WI38 (cell line): ENCODE data around the gene ANAPC15.

Source experiments
- H3K4me3 ChIP-seq: 2 replicates; pipeline ENCODE4 v1.5.1; 2011; ENCODE audit warnings: low read depth, mild to moderate bottlenecking, control low read depth, low read length
- TF ChIP-seq, protein P1 (sequence below): IDR thresholded peaks from 2 replicates; pipeline ENCODE4 v1.5.1; 2012; ENCODE audit warnings: low read depth, mild to moderate bottlenecking, control low read depth, low read length

The ANAPC15 gene

DNA sequence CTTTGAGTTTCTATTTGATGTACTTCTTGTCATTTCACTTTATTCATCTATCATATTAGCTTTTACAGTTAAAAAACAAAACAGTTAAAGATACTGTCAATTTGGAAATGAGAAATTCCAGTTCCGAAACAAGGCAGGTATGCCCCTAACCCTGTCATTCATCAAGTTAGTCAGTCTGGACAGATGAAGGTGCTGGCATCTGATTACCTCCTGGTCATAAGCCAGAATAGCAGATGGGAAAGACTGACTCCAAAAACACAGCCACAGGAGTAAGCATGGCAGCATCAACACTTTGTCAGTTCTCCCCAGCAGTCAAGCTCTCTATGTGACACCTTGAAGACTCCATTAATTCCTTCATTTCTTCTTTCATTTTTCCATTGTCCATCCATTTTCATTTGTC lies 27.5 kb downstream of the ANAPC15 start:
- TF ChIP-seq, protein P1, sequence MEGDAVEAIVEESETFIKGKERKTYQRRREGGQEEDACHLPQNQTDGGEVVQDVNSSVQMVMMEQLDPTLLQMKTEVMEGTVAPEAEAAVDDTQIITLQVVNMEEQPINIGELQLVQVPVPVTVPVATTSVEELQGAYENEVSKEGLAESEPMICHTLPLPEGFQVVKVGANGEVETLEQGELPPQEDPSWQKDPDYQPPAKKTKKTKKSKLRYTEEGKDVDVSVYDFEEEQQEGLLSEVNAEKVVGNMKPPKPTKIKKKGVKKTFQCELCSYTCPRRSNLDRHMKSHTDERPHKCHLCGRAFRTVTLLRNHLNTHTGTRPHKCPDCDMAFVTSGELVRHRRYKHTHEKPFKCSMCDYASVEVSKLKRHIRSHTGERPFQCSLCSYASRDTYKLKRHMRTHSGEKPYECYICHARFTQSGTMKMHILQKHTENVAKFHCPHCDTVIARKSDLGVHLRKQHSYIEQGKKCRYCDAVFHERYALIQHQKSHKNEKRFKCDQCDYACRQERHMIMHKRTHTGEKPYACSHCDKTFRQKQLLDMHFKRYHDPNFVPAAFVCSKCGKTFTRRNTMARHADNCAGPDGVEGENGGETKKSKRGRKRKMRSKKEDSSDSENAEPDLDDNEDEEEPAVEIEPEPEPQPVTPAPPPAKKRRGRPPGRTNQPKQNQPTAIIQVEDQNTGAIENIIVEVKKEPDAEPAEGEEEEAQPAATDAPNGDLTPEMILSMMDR = no peak
- H3K4me3 ChIP-seq = no peak overlapping the region

DNA sequence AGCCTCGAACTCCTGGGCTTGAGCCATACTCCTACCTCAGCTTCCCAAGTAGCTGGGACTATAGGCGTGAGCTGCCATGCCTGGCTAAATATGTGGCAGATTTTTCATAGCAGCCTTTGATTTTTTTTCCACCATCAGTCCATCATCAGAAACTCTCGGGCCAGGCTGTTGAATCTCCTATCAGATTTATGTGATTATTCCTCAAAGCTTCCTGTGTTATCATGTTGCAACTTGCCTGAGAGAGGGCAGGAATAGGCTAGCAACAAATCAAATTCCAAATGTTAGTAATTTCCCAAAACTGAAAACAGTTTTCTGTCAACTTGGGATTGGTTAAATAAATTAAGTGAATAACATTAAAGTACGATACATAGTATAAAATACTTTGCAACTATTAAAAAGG lies 28.4 kb downstream of the ANAPC15 start:
- TF ChIP-seq, protein P1 = no peak
- no peak overlapping the region for H3K4me3 ChIP-seq

DNA sequence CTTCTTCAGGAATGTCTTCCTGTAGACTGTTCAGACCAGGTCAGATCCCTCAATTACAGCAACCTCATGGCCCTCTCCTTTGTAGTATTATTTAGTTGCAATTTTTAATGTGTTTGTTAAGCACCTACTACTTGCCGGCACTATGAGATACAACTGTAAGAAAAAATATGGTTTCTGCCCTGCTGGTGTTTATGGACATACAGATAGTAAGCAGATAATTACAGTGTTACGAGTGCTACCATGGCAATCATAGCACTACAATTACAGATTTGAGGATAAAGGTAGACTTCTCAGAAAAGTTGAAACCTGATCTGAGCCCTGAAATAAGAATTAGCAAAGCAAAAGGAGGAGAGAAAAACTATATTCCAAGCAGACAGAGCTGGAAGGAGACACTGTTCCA lies 29.1 kb downstream of the ANAPC15 start:
- H3K4me3 ChIP-seq = no peak overlapping the region
- TF ChIP-seq, protein P1 = no peak

DNA sequence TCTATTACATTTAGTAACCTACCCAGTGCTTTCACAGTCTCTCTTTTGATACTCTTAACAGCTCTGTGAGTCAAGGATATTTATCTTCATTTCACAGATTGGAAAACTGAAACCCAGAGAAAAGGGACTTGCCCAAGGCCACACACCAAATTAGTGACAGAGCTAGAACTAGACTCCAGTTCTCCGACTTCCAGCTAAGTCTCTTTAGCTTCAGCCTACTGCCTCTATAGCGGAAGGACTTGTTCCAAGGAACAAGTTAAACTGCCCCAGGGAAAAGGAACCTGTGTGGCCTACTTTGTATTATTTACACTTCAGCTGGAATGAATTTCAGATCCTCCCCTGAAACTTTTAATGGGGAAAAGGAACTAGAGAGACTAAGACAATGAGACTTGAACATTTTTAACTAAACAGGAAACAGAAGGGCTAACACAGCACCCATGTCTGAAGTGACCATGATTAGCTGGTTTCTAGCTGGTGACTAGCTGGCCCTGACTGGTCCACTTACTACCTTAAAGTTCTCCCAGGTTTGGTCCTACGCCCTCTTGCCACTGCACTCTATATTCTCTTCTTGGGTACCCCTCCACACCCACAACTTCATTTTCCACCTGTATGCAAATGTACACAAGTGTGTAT lies 30.6 kb downstream of the ANAPC15 start:
- H3K4me3 ChIP-seq = no peak overlapping the region
- TF ChIP-seq, protein P1 = no peak

DNA sequence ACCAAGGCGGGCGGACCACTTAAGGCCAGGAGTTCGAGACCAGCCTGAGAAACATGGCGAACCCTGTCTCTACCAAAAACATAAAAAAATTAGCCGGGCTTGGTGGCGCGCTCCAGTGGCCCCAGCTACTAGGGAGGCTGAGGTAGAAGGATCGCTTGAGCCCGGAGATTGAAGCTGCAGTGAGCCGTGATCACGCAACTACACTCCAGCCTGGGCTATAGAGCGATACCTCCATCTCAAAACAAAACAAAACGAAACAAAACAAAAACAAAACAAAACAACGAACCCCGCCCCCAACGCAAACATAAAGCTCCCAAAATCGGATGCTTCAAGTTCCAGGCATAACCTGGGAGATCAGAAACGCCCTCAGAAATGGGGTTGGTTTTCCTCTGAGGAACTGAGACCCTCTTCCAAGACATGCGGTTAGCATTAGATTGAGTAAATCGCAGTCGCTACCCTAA lies 31.3 kb downstream of the ANAPC15 start:
- TF ChIP-seq, protein P1 = no peak
- peak overlapping the region; percentile 83 for H3K4me3 ChIP-seq

DNA sequence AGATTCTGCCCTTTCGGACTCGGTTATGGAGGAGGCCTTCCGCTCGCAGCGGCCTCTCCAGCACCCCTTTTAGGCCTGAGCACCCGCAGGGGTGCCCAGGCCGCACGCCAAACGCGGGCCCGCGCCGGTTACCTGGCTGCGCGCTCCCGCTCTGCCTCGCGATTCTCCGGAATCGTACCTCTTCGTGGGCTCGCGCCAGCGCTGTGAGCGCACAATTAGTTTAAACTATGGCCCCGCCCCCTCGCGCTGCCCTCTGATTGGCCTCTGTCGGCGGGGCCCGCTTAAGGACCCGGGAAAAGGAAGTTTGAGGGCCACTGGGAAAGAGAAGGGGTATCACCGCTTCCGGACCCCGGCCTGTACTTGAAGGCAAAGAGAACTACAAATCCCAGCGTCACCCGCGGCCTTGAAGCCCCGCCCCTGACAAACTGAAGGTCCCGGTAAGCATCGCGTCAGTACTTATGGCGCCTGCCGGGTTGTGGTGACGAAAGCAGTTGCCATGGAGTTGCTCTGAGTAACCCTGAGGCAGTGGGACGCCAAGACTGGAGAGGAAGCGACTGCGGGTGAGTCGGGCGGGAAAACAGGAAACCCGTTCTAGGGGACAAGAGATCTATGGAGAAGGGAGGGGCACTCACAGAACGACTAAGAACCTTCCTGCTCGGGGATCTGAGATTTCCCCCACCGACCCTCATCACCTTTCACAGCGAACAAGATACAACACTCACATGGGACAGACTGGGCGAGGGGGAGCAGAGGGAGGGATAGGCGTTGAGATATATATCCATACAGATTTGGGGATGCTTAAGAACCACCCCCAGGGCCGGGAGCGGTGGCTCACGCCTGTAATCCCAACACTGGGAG lies 31.9 kb downstream of the ANAPC15 start, which contains the start of the genes LRRC51 and NUMA1:
TSS of gene LRRC51 (plus strand) at position 525 of the 858 bp plus-strand sequence. CDS start 8,234 bp downstream, outside the sequence.
TSS of gene NUMA1 (minus strand) at position 217 of the 858 bp plus-strand sequence. CDS start 44,599 bp downstream, outside the sequence.
- peak within 1 kb of the TSS; percentile 83 for H3K4me3 ChIP-seq
- TF ChIP-seq, protein P1 = no peak
